ENCODE data around the gene TBX21. TPM values are rescaled to one million over a fixed set of nuclear protein-coding genes. Genes with fewer than 3 reads are reported as not detected.

The TBX21 gene
- total RNA-seq, 4 donors from 2014 or later = 0.42 to 2.2 (median 0.61) TPM

DNA sequence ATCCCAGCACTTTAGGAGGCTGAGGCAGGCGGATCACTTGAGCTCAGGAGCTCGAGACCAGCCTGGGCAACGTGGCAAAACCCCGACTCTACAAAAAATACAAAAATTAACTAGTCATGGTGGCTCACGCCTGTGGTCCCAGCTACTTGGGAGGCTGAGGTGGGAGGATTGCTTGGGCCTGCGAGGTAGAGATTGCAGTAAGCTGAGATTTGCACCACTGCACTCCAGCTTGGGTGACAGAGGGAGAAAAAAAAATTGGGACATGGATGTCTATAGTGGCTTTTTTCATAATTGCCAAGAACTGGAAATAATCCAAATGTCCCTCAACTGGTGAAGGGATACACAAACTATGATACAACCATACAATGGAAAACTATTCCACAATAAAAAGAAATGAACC is 59.9 kb downstream of the TBX21 start:
- no peak overlapping the region for H3K27ac ChIP-seq (replicated peaks in 1 of 4)
- H3K27me3 ChIP-seq = peaks cover 0 to 86% (median 30%) of the 10 kb centered on the region in 4 donors
- H3K4me1 ChIP-seq = peaks cover 9 to 11% (median 10%) of the 10 kb centered on the region in 4 donors
- no peaks in the 10 kb centered on the region for H3K36me3 ChIP-seq
- TF ChIP-seq POLR2AphosphoS5 (IDR thresholded peaks at IDR 0.05) (no peak), POLR2A (IDR thresholded peaks at IDR 0.05; ENCODE audit: low read depth) (no peak), EP300 (IDR thresholded peaks at IDR 0.05) (no peak)
- TF ChIP-seq, protein P1, sequence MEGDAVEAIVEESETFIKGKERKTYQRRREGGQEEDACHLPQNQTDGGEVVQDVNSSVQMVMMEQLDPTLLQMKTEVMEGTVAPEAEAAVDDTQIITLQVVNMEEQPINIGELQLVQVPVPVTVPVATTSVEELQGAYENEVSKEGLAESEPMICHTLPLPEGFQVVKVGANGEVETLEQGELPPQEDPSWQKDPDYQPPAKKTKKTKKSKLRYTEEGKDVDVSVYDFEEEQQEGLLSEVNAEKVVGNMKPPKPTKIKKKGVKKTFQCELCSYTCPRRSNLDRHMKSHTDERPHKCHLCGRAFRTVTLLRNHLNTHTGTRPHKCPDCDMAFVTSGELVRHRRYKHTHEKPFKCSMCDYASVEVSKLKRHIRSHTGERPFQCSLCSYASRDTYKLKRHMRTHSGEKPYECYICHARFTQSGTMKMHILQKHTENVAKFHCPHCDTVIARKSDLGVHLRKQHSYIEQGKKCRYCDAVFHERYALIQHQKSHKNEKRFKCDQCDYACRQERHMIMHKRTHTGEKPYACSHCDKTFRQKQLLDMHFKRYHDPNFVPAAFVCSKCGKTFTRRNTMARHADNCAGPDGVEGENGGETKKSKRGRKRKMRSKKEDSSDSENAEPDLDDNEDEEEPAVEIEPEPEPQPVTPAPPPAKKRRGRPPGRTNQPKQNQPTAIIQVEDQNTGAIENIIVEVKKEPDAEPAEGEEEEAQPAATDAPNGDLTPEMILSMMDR (IDR thresholded peaks at IDR 0.05) = no peak
- DNase-seq (ENCODE audit: extremely low spot score) = no peak
- 83% methylated on average over 6 of the region's 6 CpGs for WGBS
- no peaks in the 10 kb centered on the region for H3K9me3 ChIP-seq
- H3K4me3 ChIP-seq = no peak overlapping the region
- intact Hi-C loops (cut with DNase I) = no loop called here

Other genes with a start within 250 kb of the TBX21 start
- 100 to 1,000 TPM in 1 of 4 donors, 10 to 100 TPM in 3; 73.7 to 120 (median 86.5) TPM for gene NPEPPS, start 202.1 kb upstream of the TBX21 start, total RNA-seq
- 100 to 1,000 TPM; 179 to 236 (median 205) TPM for gene KPNB1, start 83.3 kb upstream of the TBX21 start, total RNA-seq
- 10 to 100 TPM; 11.9 to 26.9 (median 21.2) TPM for gene TBKBP1, start 39.1 kb upstream of the TBX21 start, total RNA-seq
- 1 to 10 TPM; 2.0 to 8.4 (median 4.7) TPM for gene OSBPL7, start 88.6 kb downstream of the TBX21 start, total RNA-seq
- 10 to 100 TPM; 43.6 to 86.8 (median 63.2) TPM for gene MRPL10, start 98.3 kb downstream of the TBX21 start, total RNA-seq
- gene LRRC46, start 98.4 kb downstream of the TBX21 start, total RNA-seq = under 1 TPM in 1 of 4 donors, not detected in 3; 0.45 TPM
- gene SCRN2, start 108.0 kb downstream of the TBX21 start, total RNA-seq = 10 to 100 TPM in 3 of 4 donors, 1 to 10 TPM in 1; 9.6 to 34.0 (median 23.1) TPM
- gene SP6, start 117.9 kb downstream of the TBX21 start, total RNA-seq = under 1 TPM; under 0.01 to 0.71 (median 0.25) TPM
- gene SP2, start 163.0 kb downstream of the TBX21 start, total RNA-seq = 10 to 100 TPM in 1 of 4 donors, 1 to 10 TPM in 3; 7.1 to 16.0 (median 9.4) TPM
- gene PNPO, start 208.3 kb downstream of the TBX21 start, total RNA-seq = 10 to 100 TPM; 21.2 to 32.8 (median 27.6) TPM
- gene PRR15L, start 224.6 kb downstream of the TBX21 start, total RNA-seq = not detected
- 10 to 100 TPM; 43.9 to 70.2 (median 58.4) TPM for gene CDK5RAP3, start 237.9 kb downstream of the TBX21 start, total RNA-seq